ENCODE data around the gene CNOT3.

- TF ChIP-seq POLR2A (IDR thresholded peaks at IDR 0.05) (no peak), CTCF (IDR thresholded peaks at IDR 0.05) (no peak)
These were observed 8.1 kb downstream of the CNOT3 start for GRCh38 chr19:54145541-54146158.
